ENCODE measurements around the gene AK5. TPM values are rescaled to one million over a fixed set of nuclear protein-coding genes. Genes with fewer than 3 reads are reported as not detected.
"Not testable (repeated sequence)": the region's sequence is repeated elsewhere in the genome, so short reads cannot be mapped to it uniquely, and the experiment has no call there.

Gene AK5
- total RNA-seq, 1 experiment from 2014 or later: 3.0 TPM

DNA sequence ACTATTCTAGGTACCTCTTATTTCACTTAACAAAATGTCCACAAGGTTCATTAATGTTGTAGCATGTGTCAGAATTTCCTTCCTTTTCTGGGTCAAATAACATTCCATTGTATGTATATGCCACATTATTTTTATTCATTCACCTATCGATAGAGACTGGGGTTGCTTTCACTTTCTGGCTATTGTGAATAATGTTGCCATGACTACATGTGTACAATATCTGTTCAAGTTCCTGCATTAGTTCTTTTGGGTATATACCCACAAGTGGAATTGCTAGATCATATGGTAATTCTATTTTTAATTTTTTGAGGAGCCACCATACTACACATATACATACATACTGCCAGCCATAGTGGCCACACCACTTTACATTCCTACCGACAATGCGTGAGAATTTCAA lies 242.2 kb downstream of the AK5 start:
- Histone ChIP-seq H3K36me3 (ENCODE audit: control insufficient read depth, insufficient read depth, low read length) (no peaks in the 10 kb centered on the region), H3K9me3 (ENCODE audit: control insufficient read depth, insufficient read depth, low read depth, low read length) (no peaks in the 10 kb centered on the region), H3K27me3 (ENCODE audit: control insufficient read depth, insufficient read depth, low read length) (no peaks in the 10 kb centered on the region), H3K4me1 (ENCODE audit: control insufficient read depth, insufficient read depth, low read length) (no peaks in the 10 kb centered on the region), H3K27ac (ENCODE audit: low read length) (no peak overlapping the region), H3K4me3 (ENCODE audit: low read depth in 2 of 2, low read length in 2 of 2) (no peak overlapping the region)
- ATAC-seq (no peak), DNase-seq (ENCODE audit: low read depth, low spot score) (no peak)
- TF ChIP-seq, protein P1, sequence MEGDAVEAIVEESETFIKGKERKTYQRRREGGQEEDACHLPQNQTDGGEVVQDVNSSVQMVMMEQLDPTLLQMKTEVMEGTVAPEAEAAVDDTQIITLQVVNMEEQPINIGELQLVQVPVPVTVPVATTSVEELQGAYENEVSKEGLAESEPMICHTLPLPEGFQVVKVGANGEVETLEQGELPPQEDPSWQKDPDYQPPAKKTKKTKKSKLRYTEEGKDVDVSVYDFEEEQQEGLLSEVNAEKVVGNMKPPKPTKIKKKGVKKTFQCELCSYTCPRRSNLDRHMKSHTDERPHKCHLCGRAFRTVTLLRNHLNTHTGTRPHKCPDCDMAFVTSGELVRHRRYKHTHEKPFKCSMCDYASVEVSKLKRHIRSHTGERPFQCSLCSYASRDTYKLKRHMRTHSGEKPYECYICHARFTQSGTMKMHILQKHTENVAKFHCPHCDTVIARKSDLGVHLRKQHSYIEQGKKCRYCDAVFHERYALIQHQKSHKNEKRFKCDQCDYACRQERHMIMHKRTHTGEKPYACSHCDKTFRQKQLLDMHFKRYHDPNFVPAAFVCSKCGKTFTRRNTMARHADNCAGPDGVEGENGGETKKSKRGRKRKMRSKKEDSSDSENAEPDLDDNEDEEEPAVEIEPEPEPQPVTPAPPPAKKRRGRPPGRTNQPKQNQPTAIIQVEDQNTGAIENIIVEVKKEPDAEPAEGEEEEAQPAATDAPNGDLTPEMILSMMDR (IDR thresholded peaks at IDR 0.05): no peak
- TF ChIP-seq SIN3A (IDR thresholded peaks at IDR 0.05; ENCODE audit: borderline replicate concordance, insufficient read depth, low read depth, low read length) (no peak), POLR2AphosphoS5 (IDR thresholded peaks at IDR 0.05; ENCODE audit: low read depth, low read length) (no peak)
- intact Hi-C loops (cut with micrococcal nuclease; ENCODE audit: unreplicated experiment) (no loop called here), in situ Hi-C loops (cut with HindIII; ENCODE audit: low pct_unique_long_range_greater_than_20kb, low sequenced_read_pairs) (no loop called here)
- ChIA-PET POLR2A (no interaction called here), CTCF (no interaction called here)
- BruUV-seq (replicated peaks): no TSS peak

DNA sequence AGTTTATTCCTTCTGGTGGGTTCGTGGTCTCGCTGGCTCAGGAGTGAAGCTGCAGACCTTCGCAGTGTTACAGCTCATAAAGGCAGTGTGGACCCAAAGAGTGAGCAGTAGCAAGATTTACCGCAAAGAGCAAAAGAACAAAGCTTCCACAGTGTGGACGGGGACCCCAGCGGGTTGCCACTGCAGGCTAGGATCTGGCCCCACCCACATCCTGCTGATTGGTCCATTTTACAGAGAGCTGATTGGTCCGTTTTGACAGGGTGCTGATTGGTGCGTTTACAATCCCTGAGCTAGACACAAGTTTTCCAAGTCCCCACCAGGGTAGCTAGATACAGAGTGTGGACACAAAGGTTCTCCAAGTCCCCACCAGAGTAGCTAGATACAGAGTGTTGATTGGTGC lies 249.3 kb downstream of the AK5 start:
- in situ Hi-C loops (cut with HindIII; ENCODE audit: low pct_unique_long_range_greater_than_20kb, low sequenced_read_pairs): not testable (repeated sequence)

DNA sequence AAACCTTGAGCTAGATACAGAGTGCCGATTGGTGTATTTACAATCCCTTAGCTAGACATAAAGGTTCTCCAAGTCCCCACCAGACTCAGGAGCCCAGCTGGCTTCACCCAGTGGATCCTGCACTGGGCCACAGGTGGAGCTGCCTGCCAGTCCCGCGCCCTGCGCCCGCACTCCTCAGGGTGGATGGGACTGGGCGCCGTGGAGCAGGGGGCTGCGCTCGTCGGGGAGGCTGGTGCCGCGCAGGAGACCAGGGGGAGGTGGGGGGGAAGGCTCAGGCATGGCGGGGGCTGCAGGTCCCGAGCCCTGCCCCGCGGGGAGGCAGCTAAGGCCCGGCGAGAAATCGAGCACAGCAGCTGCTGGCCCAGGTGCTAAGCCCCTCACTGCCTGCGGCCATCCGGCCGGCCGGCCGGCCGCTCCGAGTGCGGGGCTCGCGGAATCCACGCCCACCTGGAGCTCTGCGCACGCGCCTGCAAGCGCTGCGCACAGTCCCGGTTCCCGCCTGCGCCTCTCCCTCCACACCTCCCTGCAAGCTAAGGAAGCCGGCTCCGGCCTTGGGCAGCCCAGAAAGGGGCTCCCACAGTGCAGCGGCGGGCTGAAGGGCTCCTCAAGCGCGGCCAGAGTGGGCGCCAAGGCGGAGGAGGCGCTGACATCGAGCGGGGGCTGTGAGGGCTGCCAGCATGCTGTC lies 249.9 kb downstream of the AK5 start:
- H3K4me3 ChIP-seq (ENCODE audit: low read depth in 2 of 2, low read length in 2 of 2); H3K4me1 ChIP-seq (ENCODE audit: control insufficient read depth, insufficient read depth, low read length); H3K27me3 ChIP-seq (ENCODE audit: control insufficient read depth, insufficient read depth, low read length); BruUV-seq (replicated peaks); H3K27ac ChIP-seq (ENCODE audit: low read length); H3K36me3 ChIP-seq (ENCODE audit: control insufficient read depth, insufficient read depth, low read length); CTCF ChIA-PET; H3K9me3 ChIP-seq (ENCODE audit: control insufficient read depth, insufficient read depth, low read depth, low read length); DNase-seq (ENCODE audit: low read depth, low spot score); ATAC-seq; in situ Hi-C loops (cut with HindIII; ENCODE audit: low pct_unique_long_range_greater_than_20kb, low sequenced_read_pairs): not testable (repeated sequence)
- POLR2A ChIA-PET: interaction anchor here (0.5 kb wide), 1 partner anchor 11 kb away, joined by 7 read pairs; no protein-coding TSS in a partner anchor
- intact Hi-C loops (cut with micrococcal nuclease; ENCODE audit: unreplicated experiment): loop anchor here (2.0 kb wide), 1 partner anchor 383 kb away; no protein-coding TSS in a partner anchor

More for the DNA sequence above, 249.3 kb downstream of the AK5 start:
- H3K27ac ChIP-seq (ENCODE audit: low read length); DNase-seq (ENCODE audit: low read depth, low spot score); intact Hi-C loops (cut with micrococcal nuclease; ENCODE audit: unreplicated experiment); H3K9me3 ChIP-seq (ENCODE audit: control insufficient read depth, insufficient read depth, low read depth, low read length); H3K27me3 ChIP-seq (ENCODE audit: control insufficient read depth, insufficient read depth, low read length); H3K36me3 ChIP-seq (ENCODE audit: control insufficient read depth, insufficient read depth, low read length); ATAC-seq; H3K4me1 ChIP-seq (ENCODE audit: control insufficient read depth, insufficient read depth, low read length); BruUV-seq (replicated peaks); H3K4me3 ChIP-seq (ENCODE audit: low read depth in 2 of 2, low read length in 2 of 2); CTCF ChIA-PET: not testable (repeated sequence)
- POLR2A ChIA-PET: interaction anchor here (0.5 kb wide), 1 partner anchor 10 kb away, joined by 7 read pairs; no protein-coding TSS in a partner anchor

DNA sequence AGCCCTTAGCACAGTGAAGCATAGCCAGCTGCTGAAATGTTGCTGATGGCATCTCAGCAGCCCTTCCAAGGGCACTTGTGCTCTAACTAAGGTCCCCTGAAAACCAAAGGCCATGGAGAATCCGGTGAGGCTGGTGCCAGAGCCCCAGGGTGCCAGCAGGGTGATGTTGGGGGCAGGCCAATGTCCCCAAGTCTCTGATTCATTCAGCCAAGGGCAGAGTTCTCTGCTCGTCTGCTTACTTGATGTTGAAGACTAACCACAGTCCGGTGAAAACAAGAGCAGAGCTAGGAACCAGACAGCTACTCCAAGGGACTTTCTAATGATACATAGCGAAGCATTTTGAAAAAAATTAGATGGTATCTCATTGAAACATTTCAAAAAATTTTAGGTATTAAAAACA lies 250.8 kb downstream of the AK5 start:
- H3K27ac ChIP-seq (ENCODE audit: low read length): peak overlapping the region; percentile 34; the same call in 1 of the 2 replicates
- in situ Hi-C loops (cut with HindIII; ENCODE audit: low pct_unique_long_range_greater_than_20kb, low sequenced_read_pairs): no loop called here

More for the DNA sequence above, 250.8 kb downstream of the AK5 start:
- no TSS peak for BruUV-seq (replicated peaks)
- ATAC-seq (no peak), DNase-seq (ENCODE audit: low read depth, low spot score) (no peak)
- intact Hi-C loops (cut with micrococcal nuclease; ENCODE audit: unreplicated experiment): loop anchor here (2.0 kb wide), 1 partner anchor 384 kb away; no protein-coding TSS in a partner anchor
- no peaks in the 10 kb centered on the region for H3K9me3 ChIP-seq (ENCODE audit: control insufficient read depth, insufficient read depth, low read depth, low read length)
- H3K36me3 ChIP-seq (ENCODE audit: control insufficient read depth, insufficient read depth, low read length): no peaks in the 10 kb centered on the region
- H3K27me3 ChIP-seq (ENCODE audit: control insufficient read depth, insufficient read depth, low read length): no peaks in the 10 kb centered on the region
- no peak overlapping the region for H3K4me3 ChIP-seq (ENCODE audit: low read depth in 2 of 2, low read length in 2 of 2)
- TF ChIP-seq TCF7L2 (IDR thresholded peaks at IDR 0.05; ENCODE audit: low read depth, low read length) (no peak), POLR2AphosphoS5 (IDR thresholded peaks at IDR 0.05; ENCODE audit: low read depth, low read length) (no peak), SIN3A (IDR thresholded peaks at IDR 0.05; ENCODE audit: borderline replicate concordance, insufficient read depth, low read depth, low read length) (no peak)
- TF ChIP-seq, protein P2, sequence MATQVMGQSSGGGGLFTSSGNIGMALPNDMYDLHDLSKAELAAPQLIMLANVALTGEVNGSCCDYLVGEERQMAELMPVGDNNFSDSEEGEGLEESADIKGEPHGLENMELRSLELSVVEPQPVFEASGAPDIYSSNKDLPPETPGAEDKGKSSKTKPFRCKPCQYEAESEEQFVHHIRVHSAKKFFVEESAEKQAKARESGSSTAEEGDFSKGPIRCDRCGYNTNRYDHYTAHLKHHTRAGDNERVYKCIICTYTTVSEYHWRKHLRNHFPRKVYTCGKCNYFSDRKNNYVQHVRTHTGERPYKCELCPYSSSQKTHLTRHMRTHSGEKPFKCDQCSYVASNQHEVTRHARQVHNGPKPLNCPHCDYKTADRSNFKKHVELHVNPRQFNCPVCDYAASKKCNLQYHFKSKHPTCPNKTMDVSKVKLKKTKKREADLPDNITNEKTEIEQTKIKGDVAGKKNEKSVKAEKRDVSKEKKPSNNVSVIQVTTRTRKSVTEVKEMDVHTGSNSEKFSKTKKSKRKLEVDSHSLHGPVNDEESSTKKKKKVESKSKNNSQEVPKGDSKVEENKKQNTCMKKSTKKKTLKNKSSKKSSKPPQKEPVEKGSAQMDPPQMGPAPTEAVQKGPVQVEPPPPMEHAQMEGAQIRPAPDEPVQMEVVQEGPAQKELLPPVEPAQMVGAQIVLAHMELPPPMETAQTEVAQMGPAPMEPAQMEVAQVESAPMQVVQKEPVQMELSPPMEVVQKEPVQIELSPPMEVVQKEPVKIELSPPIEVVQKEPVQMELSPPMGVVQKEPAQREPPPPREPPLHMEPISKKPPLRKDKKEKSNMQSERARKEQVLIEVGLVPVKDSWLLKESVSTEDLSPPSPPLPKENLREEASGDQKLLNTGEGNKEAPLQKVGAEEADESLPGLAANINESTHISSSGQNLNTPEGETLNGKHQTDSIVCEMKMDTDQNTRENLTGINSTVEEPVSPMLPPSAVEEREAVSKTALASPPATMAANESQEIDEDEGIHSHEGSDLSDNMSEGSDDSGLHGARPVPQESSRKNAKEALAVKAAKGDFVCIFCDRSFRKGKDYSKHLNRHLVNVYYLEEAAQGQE (IDR thresholded peaks at IDR 0.05; ENCODE audit: insufficient read depth in 1 of 2, low read depth in 2 of 2, low read length in 1 of 2): no peak
- TF ChIP-seq, protein P1 (IDR thresholded peaks at IDR 0.05): no peak
- POLR2A ChIA-PET: interaction anchor here (0.7 kb wide), 1 partner anchor 22 kb away, joined by 8 read pairs; no protein-coding TSS in a partner anchor
- H3K4me1 ChIP-seq (ENCODE audit: control insufficient read depth, insufficient read depth, low read length): peaks cover 16% of the 10 kb centered on the region
- CTCF ChIA-PET: interaction anchor here (0.6 kb wide), 1 partner anchor 138 kb away, joined by 7 read pairs; no protein-coding TSS in a partner anchor
